GM12878 (cell line): ENCODE data around the gene SRF. TPM values are rescaled to one million over a fixed set of nuclear protein-coding genes. Genes with fewer than 3 reads are reported as not detected.
A peak's percentile ranks its signal among the peaks of the same experiment; 100 is the strongest.

ENCODE experiments used
- ATAC-seq: fragments of 200-7000 bp; cut with Tn5 transposase; 3 replicates; pipeline ENCODE4 v1.9.1; 2020; ENCODE audit warnings: mild to moderate bottlenecking, moderate library complexity
- BruUV-seq: library from RNA; stranded (reverse); fragments of 400-500 nt; replicated peaks from 2 replicates; lab custom pipeline; 2021; lab: Mats Ljungman, UMichigan
- CTCF ChIA-PET: fragments of 300-600 bp; sonication (Branson Sonifier 250); formaldehyde crosslinking; extraction: SDS; loops from one replicate; lab custom pipeline; 2021; ENCODE audit warnings: inconsistent platforms; lab: Yijun Ruan, JAX
- POLR2A ChIA-PET: fragments of 350-600 bp; formaldehyde crosslinking; extraction: SDS; loops from one replicate; lab custom pipeline; 2021; ENCODE audit warnings: inconsistent platforms; lab: Charles Lee
- RAD21 ChIA-PET: fragments of 300-600 bp; sonication (Branson Sonifier 250); formaldehyde crosslinking; loops from one replicate; lab custom pipeline; 2023; ENCODE audit warnings: antibody characterized with exemption; ENCODE audit not compliant: unreplicated experiment; lab: Charles Lee
- SMC1A ChIA-PET: fragments of 300-600 bp; sonication (Branson Sonifier 250); formaldehyde crosslinking; loops from one replicate; lab custom pipeline; 2023; ENCODE audit not compliant: unreplicated experiment, uncharacterized antibody; lab: Charles Lee
- DNase-seq: peaks from one replicate; pipeline ENCODE4 v3.0.0-alpha.2; 2011; ENCODE audit warnings: low read depth, low spot score
- FAIRE-seq: peaks from 3 replicates; lab custom pipeline; 2011; peaks lifted over from hg19 to GRCh38; lab: Jason Lieb, UNC
- H2AFZ ChIP-seq: 2 replicates; pipeline ENCODE4 v1.6.0; 2011; ENCODE audit warnings: low read depth, low read length, control low read depth; ENCODE audit not compliant: control insufficient read depth
- H3K27ac ChIP-seq: 2 replicates; pipeline ENCODE4 v1.5.1; 2011; ENCODE audit warnings: control low read depth; ENCODE audit not compliant: control insufficient read depth, insufficient read depth
- H3K27me3 ChIP-seq, 2 experiments: replicated peaks in 1 of 2; 2 replicates each; pipeline versions ENCODE4 v1.6.0 to v1.6.1; 2011; ENCODE audit warnings: low read length in 1 of 2; ENCODE audit not compliant: control insufficient read depth in 2 of 2, insufficient read depth in 2 of 2
- H3K36me3 ChIP-seq, 2 experiments: 2 replicates each; pipeline ENCODE4 v1.5.1; 2011; ENCODE audit warnings: low read length in 1 of 2; ENCODE audit not compliant: control insufficient read depth in 2 of 2, insufficient read depth in 2 of 2
- H3K4me1 ChIP-seq: 2 replicates; pipeline ENCODE4 v1.6.1; 2011; ENCODE audit warnings: mild to moderate bottlenecking, low read length, moderate library complexity, mixed read lengths; ENCODE audit not compliant: control insufficient read depth, insufficient read depth
- H3K4me2 ChIP-seq: 2 replicates; pipeline ENCODE4 v1.6.0; 2011; ENCODE audit warnings: control low read depth; ENCODE audit not compliant: control insufficient read depth, insufficient read depth
- H3K4me3 ChIP-seq: fragments of 200-600 bp; sonication (generic); 2 replicates; pipeline ENCODE4 v1.5.1; 2016
- H3K79me2 ChIP-seq: 2 replicates; pipeline ENCODE4 v1.6.0; 2011; ENCODE audit warnings: low read length; ENCODE audit not compliant: control insufficient read depth, insufficient read depth
- H3K9ac ChIP-seq: 2 replicates; pipeline ENCODE4 v1.8.0; 2011; ENCODE audit warnings: low read length, control low read depth, mixed read lengths; ENCODE audit not compliant: control insufficient read depth, insufficient read depth
- H3K9me3 ChIP-seq: replicated peaks from 3 replicates; pipeline ENCODE4 v1.5.1; 2011; ENCODE audit warnings: mild to moderate bottlenecking, low read length; ENCODE audit not compliant: control insufficient read depth, insufficient read depth
- H4K20me1 ChIP-seq: 2 replicates; pipeline ENCODE4 v1.6.0; 2011; ENCODE audit not compliant: control insufficient read depth, insufficient read depth
- ATF2 ChIP-seq: IDR thresholded peaks from 2 replicates; pipeline ENCODE4 v1.6.1; 2012; ENCODE audit warnings: low read length, inconsistent platforms
- HDGF ChIP-seq: fragments of 450-650 bp; IDR thresholded peaks from 2 replicates; pipeline ENCODE4 v1.6.1; 2016; ENCODE audit warnings: antibody characterized with exemption
- IRF4 ChIP-seq: IDR thresholded peaks from 2 replicates; pipeline ENCODE4 v1.6.1; 2011; ENCODE audit warnings: low read depth, low read length
- MEF2A ChIP-seq: IDR thresholded peaks from 2 replicates; pipeline ENCODE4 v1.6.1; 2011; ENCODE audit warnings: low read depth, mild to moderate bottlenecking, low read length, moderate library complexity; ENCODE audit not compliant: insufficient read depth
- MYC ChIP-seq: IDR thresholded peaks from 2 replicates; pipeline ENCODE4 v1.6.1; 2011; ENCODE audit warnings: mild to moderate bottlenecking, low read length, moderate library complexity, inconsistent platforms; ENCODE audit not compliant: insufficient read depth, insufficient replicate concordance, insufficient read length, severe bottlenecking
- NR2F1 ChIP-seq: fragments of 450-650 bp; conservative IDR thresholded peaks from 2 replicates; pipeline ENCODE4 v1.6.1; 2017; ENCODE audit warnings: mild to moderate bottlenecking
- PKNOX1 ChIP-seq: fragments of 450-650 bp; IDR thresholded peaks from 2 replicates; pipeline ENCODE4 v1.6.1; 2016; ENCODE audit warnings: mild to moderate bottlenecking
- POU2F2 ChIP-seq: IDR thresholded peaks from 3 replicates; pipeline ENCODE4 v1.6.1; 2011; ENCODE audit warnings: low read depth, mild to moderate bottlenecking, low read length, borderline replicate concordance
- SIX5 ChIP-seq: IDR thresholded peaks from 2 replicates; pipeline ENCODE4 v1.6.1; 2011; ENCODE audit warnings: mild to moderate bottlenecking, low read depth, low read length, moderate library complexity; ENCODE audit not compliant: severe bottlenecking
- SPI1 ChIP-seq: IDR thresholded peaks from 2 replicates; pipeline ENCODE4 v1.6.1; 2011; ENCODE audit warnings: low read depth, mild to moderate bottlenecking, low read length, moderate library complexity, borderline replicate concordance; ENCODE audit not compliant: insufficient read depth
- ZNF687 ChIP-seq: fragments of 450-650 bp; IDR thresholded peaks from 2 replicates; pipeline ENCODE4 v1.6.1; 2017; ENCODE audit warnings: mild to moderate bottlenecking, moderate library complexity
- WGBS: methylation state at CpG from one replicate; pipeline ENCODE4 v1.1.6; 2016; ENCODE audit warnings: low lambda C conversion rate; ENCODE audit not compliant: insufficient replicate concordance, insufficient coverage; ENCODE audit errors: missing lambda C conversion rate; 5-methylcytosine and 5-hydroxymethylcytosine counted together
- in situ Hi-C: fragments of 300-500 bp; cut with MboI; formaldehyde crosslinking; loops from 9 replicates; pipeline ENCODE4 v1.14.3; 2018; ENCODE audit warnings: mixed read lengths
- intact Hi-C: fragments of 100-400 bp; cut with micrococcal nuclease; formaldehyde crosslinking; loops from one replicate; pipeline ENCODE4 v1.14.2; 2022; ENCODE audit not compliant: unreplicated experiment
- polyA plus RNA-seq, 11 experiments: library from polyadenylated mRNA; depleted of rRNA in 4 of 11; unstranded in 6 of 11; stranded (reverse) in 5 of 11; fragments of >200 nt; fragmentation: Nextera tagmentation in 4 of 11; fragmentation: Illumina TruSeq in 1 of 11; extraction: Ambion mirVana in 4 of 11; extraction: Trizol in 1 of 11; gene quantifications; 1 replicate in 1 of 11; 2 replicates in 10 of 11; pipeline versions ENCODE4 v1.2.1 to v1.2.3, GENCODE V29; 2011 to 2016; ENCODE audit warnings: inconsistent platforms in 2 of 11, missing spikeins in 2 of 11, low read depth in 1 of 11
- total RNA-seq, 4 experiments: library from RNA; depleted of rRNA in 3 of 4; stranded (reverse); fragments of >200 nt in 3 of 4; fragmentation: Illumina TruSeq in 1 of 4; extraction: Trizol in 1 of 4; gene quantifications; 2 replicates each; pipeline versions ENCODE4 v1.2.1 to v1.2.3, GENCODE V29; 2013 to 2021
- TF ChIP-seq, protein P1 (sequence below): IDR thresholded peaks from 2 replicates; pipeline ENCODE4 v1.6.1; 2011; ENCODE audit warnings: low read depth, mild to moderate bottlenecking, low read length, moderate library complexity, borderline replicate concordance; ENCODE audit errors: extremely low read depth

SRF gene
- total and polyA plus RNA-seq, 10 of the 15 experiments (the other 5 are each of a cell fraction or from before 2014, with no cell fraction given) = 2.3 to 56.3 (median 28.2) TPM

- SMC1A ChIA-PET = interaction anchor here (0.5 to 3.0 kb wide), 5 partner anchors 18 to 848 kb away, joined by 3 to 11 read pairs (median 4); no protein-coding TSS in a partner anchor
- ATAC-seq (peak; percentile 87), FAIRE-seq (peak; percentile 65), DNase-seq (no peak)
- Histone ChIP-seq H4K20me1 (no peaks in the 10 kb centered on the region), H3K4me1 (peaks cover 22% of the 10 kb centered on the region), H2AFZ (peak within 1 kb of the TSS; percentile 64), H3K27ac (peak within 1 kb of the TSS; percentile 60), H3K9ac (peak within 1 kb of the TSS; percentile 75), H3K36me3 (no peaks in the 10 kb centered on the region), H3K4me2 (peak within 1 kb of the TSS; percentile 81), H3K79me2 (peaks cover 15% of the 10 kb centered on the region), H3K27me3 (no peaks in the 10 kb centered on the region; a peak in 1 of 4 replicates), H3K9me3 (no peaks in the 10 kb centered on the region), H3K4me3 (peak within 1 kb of the TSS; percentile 76)
- CTCF ChIA-PET = interaction anchor here (0.6 to 2.7 kb wide), 27 partner anchors 8 to 482 kb away, joined by 3 to 19 read pairs (median 4); partner anchors contain the start of gene CUL9
- under 1% methylated on average over 60 of the region's 82 CpGs for WGBS
- RAD21 ChIA-PET = interaction anchor here (0.6 to 2.1 kb wide), 8 partner anchors 19 to 277 kb away, joined by 3 to 5 read pairs (median 3); partner anchors contain the start of gene CUL9
- POLR2A ChIA-PET = interaction anchor here (0.5 to 1.3 kb wide), 8 partner anchors 9 to 1014 kb away, joined by 3 to 7 read pairs (median 4); no protein-coding TSS in a partner anchor
- in situ Hi-C loops (no loop called here), intact Hi-C loops (no loop called here)
- BruUV-seq = no TSS peak
- 0 out of 2 replicates have a peak, but pooled peaks have one; percentile 15 for TF ChIP-seq MEF2A
- TF ChIP-seq SIX5 = no peak
- TF ChIP-seq NR2F1 = peak; percentile 72
- peak; percentile 89 for TF ChIP-seq MYC
- 0 out of 2 replicates have a peak, but pooled peaks have one; percentile 34 for TF ChIP-seq IRF4
- peak; percentile 79 for TF ChIP-seq HDGF
- TF ChIP-seq PKNOX1 = 0 out of 2 replicates have a peak, but pooled peaks have one; percentile 17
- TF ChIP-seq SPI1 = no peak
- TF ChIP-seq ATF2 = no peak
- TF ChIP-seq POU2F2 = peak; percentile 67; the same call in 1 of the 3 replicates
- TF ChIP-seq, protein P1, sequence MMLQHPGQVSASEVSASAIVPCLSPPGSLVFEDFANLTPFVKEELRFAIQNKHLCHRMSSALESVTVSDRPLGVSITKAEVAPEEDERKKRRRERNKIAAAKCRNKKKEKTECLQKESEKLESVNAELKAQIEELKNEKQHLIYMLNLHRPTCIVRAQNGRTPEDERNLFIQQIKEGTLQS = peak; percentile 98
- peak; percentile 93 for TF ChIP-seq ZNF687
These were observed 58.1 kb downstream of the SRF start, which contains the start of gene DNPH1 for GRCh38 chr6:43228951-43229802. Gene DNPH1 (minus strand): TSS chr6:43229481. CDS start chr6:43229456, 25 bp downstream.
